ENCODE measurements around the gene C8A. TPM values are rescaled to one million over a fixed set of nuclear protein-coding genes. Genes with fewer than 3 reads are reported as not detected.

The C8A gene
- total and polyA plus RNA-seq, 2 of the 8 experiments (the other 6 are each of a cell fraction or from before 2014, with no cell fraction given): not detected

DNA sequence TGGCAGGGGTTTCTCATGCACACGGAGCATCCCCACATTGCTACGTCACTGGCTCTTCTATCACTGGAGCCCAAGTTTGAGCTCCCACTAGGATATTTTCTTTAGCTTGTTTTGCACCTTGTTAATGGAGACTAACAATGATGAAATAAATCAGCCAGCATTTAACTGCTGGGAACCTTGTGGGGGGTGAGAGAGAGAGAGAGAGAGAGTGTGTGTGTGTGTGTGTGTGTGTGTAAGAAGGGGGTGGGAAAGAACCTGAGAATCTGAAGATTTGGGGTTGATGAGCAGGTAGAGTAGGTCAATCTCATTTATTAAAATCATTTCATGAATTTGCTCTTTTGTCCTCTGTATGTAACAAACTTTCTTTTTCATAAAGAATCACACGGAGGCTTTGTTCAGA, 110.6 kb downstream of the C8A start:
- no peak for DNase-seq (ENCODE audit: low read depth in 1 of 2, low spot score in 2 of 2)
- Histone ChIP-seq H2BK20ac (ENCODE audit: low read length) (no peak overlapping the region), H4K5ac (ENCODE audit: insufficient read length, low read depth, low read length) (no peak overlapping the region), H3K4me3 (ENCODE audit: extremely low read depth in 1 of 4, insufficient read depth in 2 of 4, low read depth in 3 of 4, low read length in 4 of 4) (no peak overlapping the region), H4K91ac (replicated peaks; ENCODE audit: insufficient read length, low read length) (no peak overlapping the region), H2BK12ac (ENCODE audit: low read depth, low read length) (no peak overlapping the region), H3K14ac (ENCODE audit: insufficient read length) (no peak overlapping the region), H3K23me2 (ENCODE audit: low read depth, low read length) (no peaks in the 10 kb centered on the region), H2BK15ac (ENCODE audit: low read length) (no peak overlapping the region), H3K27me3 (replicated peaks in 1 of 4; ENCODE audit: control insufficient read depth in 3 of 4, extremely low read depth in 1 of 4, insufficient read depth in 3 of 4, low read length in 3 of 4) (no peaks in the 10 kb centered on the region), H3K23ac (ENCODE audit: insufficient read length) (no peak overlapping the region), H3K79me2 (ENCODE audit: control insufficient read depth in 1 of 2, insufficient read depth in 2 of 2, low read length in 2 of 2) (no peaks in the 10 kb centered on the region), H3K4ac (replicated peaks; ENCODE audit: insufficient read length, low read depth, low read length) (no peak overlapping the region), H2BK5ac (ENCODE audit: low read depth, low read length) (no peak overlapping the region), H4K20me1 (replicated peaks in 1 of 2; ENCODE audit: control insufficient read depth in 1 of 2, insufficient read depth in 2 of 2, low read length in 2 of 2) (no peaks in the 10 kb centered on the region), H3K4me2 (ENCODE audit: insufficient read depth in 1 of 2, low read depth in 2 of 2, low read length in 2 of 2) (no peak overlapping the region), H3K56ac (replicated peaks; ENCODE audit: insufficient read length, low read depth, low read length) (no peak overlapping the region), H2AK5ac (ENCODE audit: low read depth, low read length) (no peak overlapping the region), H2AFZ (ENCODE audit: low read length) (no peak overlapping the region), H3K79me1 (ENCODE audit: low read depth, low read length) (no peaks in the 10 kb centered on the region), H3K36me3 (ENCODE audit: control insufficient read depth in 2 of 4, insufficient read depth in 4 of 4, low read length in 3 of 4) (no peaks in the 10 kb centered on the region), H4K8ac (ENCODE audit: extremely low read depth, insufficient read depth, low read length) (no peak overlapping the region), H3K9me3 (ENCODE audit: insufficient read depth in 2 of 2, low read depth in 1 of 2, low read length in 1 of 2) (no peaks in the 10 kb centered on the region), H3K4me1 (replicated peaks in 1 of 4; ENCODE audit: control insufficient read depth in 3 of 4, insufficient read depth in 4 of 4, low read length in 3 of 4) (no peaks in the 10 kb centered on the region), H3K27ac (ENCODE audit: low read depth, low read length) (no peak overlapping the region), H3K9ac (replicated peaks in 1 of 4; ENCODE audit: extremely low read depth in 1 of 4, low read depth in 3 of 4, low read length in 3 of 4) (no peak overlapping the region), H3K18ac (ENCODE audit: extremely low read depth, low read length) (no peak overlapping the region), H2BK120ac (replicated peaks; ENCODE audit: low read depth, low read length) (no peak overlapping the region)
- WGBS, 2 experiments (ENCODE audit: extremely low coverage in 1 of 2, insufficient coverage in 1 of 2, insufficient read length in 1 of 2, insufficient replicate concordance in 2 of 2, low coverage in 1 of 2, low lambda C conversion rate in 2 of 2, missing lambda C conversion rate in 1 of 2): 87% methylated on average over 3 of the region's 3 CpGs; no CpG with 5 or more reads in 1 of the 2 experiments
- ChIA-PET POLR2A (ENCODE audit: partially characterized antibody) (interaction anchor here (0.7 kb wide), 1 partner anchor 121 kb away, joined by 3 read pairs; no protein-coding TSS in a partner anchor), CTCF (ENCODE audit: partially characterized antibody) (interaction anchor here (0.5 to 13.5 kb wide), 10 partner anchors 15 to 211 kb away, joined by 3 to 193 read pairs (median 3); no protein-coding TSS in a partner anchor)
- FAIRE-seq: no peak
- TF ChIP-seq KDM1A (IDR thresholded peaks at IDR 0.05; ENCODE audit: borderline replicate concordance, low read length) (no peak), CBX8 (IDR thresholded peaks at IDR 0.05; ENCODE audit: borderline replicate concordance, low read depth, low read length) (no peak), PHF8 (conservative IDR thresholded peaks at IDR 0.05; ENCODE audit: low read depth, low read length) (no peak), POU5F1 (IDR thresholded peaks at IDR 0.05; ENCODE audit: low read depth, low read length) (no peak), SAP30 (IDR thresholded peaks at IDR 0.05; ENCODE audit: insufficient read depth, insufficient replicate concordance, low read length) (no peak), CTBP2 (IDR thresholded peaks at IDR 0.05; ENCODE audit: borderline replicate concordance, insufficient read depth, insufficient read length, low read length) (no peak), EGR1 (IDR thresholded peaks at IDR 0.05; ENCODE audit: borderline replicate concordance, low read depth, low read length) (no peak), SP1 (IDR thresholded peaks at IDR 0.05; ENCODE audit: low read depth, low read length) (no peak), TAF1 (IDR thresholded peaks at IDR 0.05; ENCODE audit: low read depth, low read length) (no peak), BACH1 (IDR thresholded peaks at IDR 0.05; ENCODE audit: low read length) (no peak), NANOG (IDR thresholded peaks at IDR 0.05; ENCODE audit: insufficient read depth, low read depth, low read length, poor library complexity, severe bottlenecking) (no peak), EP300 (IDR thresholded peaks at IDR 0.05; ENCODE audit: borderline replicate concordance in 1 of 2, low read depth in 2 of 2, low read length in 2 of 2) (no peak), JUN (IDR thresholded peaks at IDR 0.05; ENCODE audit: low read depth, low read length) (no peak)

Measured in H1 (cell line).